Neuron (in vitro differentiated cells): ENCODE measurements around the gene ZNF729.
"Not testable (repeated sequence)": the region's sequence is repeated elsewhere in the genome, so short reads cannot be mapped to it uniquely, and the experiment has no call there.

Experiments
- H2AFZ ChIP-seq: one replicate; pipeline ENCODE4 v1.6.1; 2013; ENCODE audit warnings: low read depth, mild to moderate bottlenecking, inconsistent platforms, low read length, moderate library complexity
- H3K27me3 ChIP-seq: one replicate; pipeline ENCODE4 v1.6.1; 2013; ENCODE audit warnings: low read length; ENCODE audit not compliant: insufficient read depth
- H3K36me3 ChIP-seq: one replicate; pipeline ENCODE4 v1.6.1; 2013; ENCODE audit warnings: low read length; ENCODE audit not compliant: insufficient read depth
- H3K4me1 ChIP-seq: one replicate; pipeline ENCODE4 v1.6.1; 2013; ENCODE audit warnings: low read length; ENCODE audit not compliant: insufficient read depth
- H3K4me3 ChIP-seq: 2 replicates; pipeline ENCODE4 v1.5.1; 2013; ENCODE audit warnings: mild to moderate bottlenecking, low read length, moderate library complexity
- H3K9me3 ChIP-seq: one replicate; pipeline ENCODE4 v1.6.1; 2013; ENCODE audit warnings: low read length

The ZNF729 gene

DNA sequence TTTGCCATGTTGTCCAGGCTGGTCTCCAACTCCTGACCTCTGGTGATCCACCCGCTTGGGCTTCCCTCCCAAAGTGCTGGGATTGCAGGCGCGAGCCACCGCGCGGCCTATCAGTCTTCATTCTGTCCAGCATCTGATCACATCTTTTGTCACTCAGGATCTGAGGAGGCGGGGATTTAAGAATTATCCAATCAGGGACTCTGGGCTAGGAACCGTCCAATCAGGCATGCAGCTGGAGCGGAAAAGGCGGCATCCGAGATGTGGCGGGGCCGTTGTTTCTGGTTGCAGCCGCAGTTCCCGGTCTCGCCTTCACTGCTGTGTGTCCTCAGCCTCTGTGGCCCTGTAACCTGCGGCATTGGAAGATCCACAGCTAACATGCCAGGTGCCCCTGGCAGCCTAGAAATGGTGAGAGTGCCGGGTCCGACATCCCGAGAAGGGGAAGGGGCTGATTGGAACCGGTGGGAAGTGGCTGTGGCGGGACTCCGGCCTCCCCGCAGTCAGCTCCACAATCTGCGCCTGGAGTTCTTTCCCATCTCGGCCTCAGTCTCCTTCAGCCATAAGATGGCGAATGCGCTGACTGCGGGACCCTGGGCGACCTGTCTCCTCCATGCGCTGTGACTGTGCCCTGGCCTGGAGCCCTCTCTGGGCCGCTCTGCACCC is at the start of gene ZNF729:
Gene ZNF729 (plus strand): TSS at position 291 of the 660 bp plus-strand sequence. CDS start 85 bp downstream, at position 376.
- Histone ChIP-seq H3K27me3 (no peaks in the 10 kb centered on the region), H3K36me3 (no peaks in the 10 kb centered on the region), H2AFZ (no peak within 1 kb of the TSS), H3K4me1 (no peaks in the 10 kb centered on the region), H3K9me3 (peaks cover 2% of the 10 kb centered on the region), H3K4me3 (no peak within 1 kb of the TSS)

DNA sequence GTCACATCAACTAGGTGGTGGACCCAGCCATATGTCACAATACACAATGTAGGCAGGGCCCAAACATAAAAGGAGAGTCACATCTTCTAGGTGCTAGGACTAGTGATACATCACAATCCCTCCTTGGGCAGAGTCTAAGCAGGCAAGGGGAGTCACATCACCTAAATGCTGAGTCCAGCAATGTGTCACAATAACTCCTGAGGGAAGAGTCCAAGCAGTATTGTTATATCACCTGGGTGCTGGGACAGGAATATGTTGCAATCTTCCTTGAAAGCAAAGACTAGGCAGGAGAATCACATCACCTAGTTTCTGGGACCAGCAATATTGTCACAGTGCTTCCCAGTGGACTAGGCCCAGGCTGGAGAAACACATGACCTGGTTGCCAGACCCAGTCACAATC is 29.4 kb upstream of the ZNF729 start:
- H3K9me3 ChIP-seq: no peaks in the 10 kb centered on the region
- H2AFZ ChIP-seq: no peak overlapping the region
- no peaks in the 10 kb centered on the region for H3K27me3 ChIP-seq
- H3K36me3 ChIP-seq: no peaks in the 10 kb centered on the region
- H3K4me1 ChIP-seq: no peaks in the 10 kb centered on the region
- no peak overlapping the region for H3K4me3 ChIP-seq

DNA sequence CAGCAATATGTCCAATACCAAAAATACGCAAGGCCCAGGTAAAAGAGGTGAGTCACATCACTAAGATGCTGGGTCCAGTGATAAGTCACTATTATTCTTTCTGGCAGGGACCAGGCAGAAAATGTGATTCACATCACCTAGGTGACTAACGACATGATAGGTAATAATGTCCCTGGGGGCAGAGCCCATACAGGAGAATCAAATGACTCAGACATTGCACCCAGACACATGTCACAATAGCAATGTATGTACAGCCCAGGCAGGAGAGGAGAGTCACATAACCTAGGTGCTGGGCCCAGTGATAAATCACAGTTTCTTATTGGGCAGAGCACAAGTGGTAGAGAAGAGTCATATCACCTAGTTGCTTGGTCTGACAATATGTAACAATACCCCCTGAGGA is 28.9 kb upstream of the ZNF729 start:
- no peak overlapping the region for H3K4me3 ChIP-seq
- H3K27me3 ChIP-seq: no peaks in the 10 kb centered on the region
- no peaks in the 10 kb centered on the region for H3K36me3 ChIP-seq
- H3K4me1 ChIP-seq: no peaks in the 10 kb centered on the region
- no peak overlapping the region for H2AFZ ChIP-seq
- no peaks in the 10 kb centered on the region for H3K9me3 ChIP-seq

DNA sequence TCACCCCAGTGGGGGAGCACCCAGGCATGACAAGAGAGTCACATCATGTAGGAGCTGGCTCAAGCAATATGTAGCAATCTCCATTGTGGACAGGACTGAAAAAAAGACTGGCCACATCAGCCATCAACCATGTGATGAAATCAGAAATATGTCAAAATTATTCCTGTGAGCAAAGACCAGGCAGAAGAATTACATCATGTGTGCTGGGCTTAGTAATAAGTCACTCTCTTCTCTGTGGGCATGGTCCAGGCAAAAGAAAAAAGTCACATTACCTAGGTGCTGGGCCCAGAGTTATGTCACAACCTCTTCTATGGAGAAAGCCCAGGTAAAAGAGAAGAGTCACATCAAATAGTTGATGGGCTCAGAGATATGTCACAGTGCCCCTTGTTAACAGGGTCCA is 28.3 kb upstream of the ZNF729 start:
- Histone ChIP-seq H3K4me3 (no peak overlapping the region), H3K36me3 (no peaks in the 10 kb centered on the region), H3K27me3 (no peaks in the 10 kb centered on the region), H2AFZ (no peak overlapping the region), H3K9me3 (no peaks in the 10 kb centered on the region), H3K4me1 (no peaks in the 10 kb centered on the region)

DNA sequence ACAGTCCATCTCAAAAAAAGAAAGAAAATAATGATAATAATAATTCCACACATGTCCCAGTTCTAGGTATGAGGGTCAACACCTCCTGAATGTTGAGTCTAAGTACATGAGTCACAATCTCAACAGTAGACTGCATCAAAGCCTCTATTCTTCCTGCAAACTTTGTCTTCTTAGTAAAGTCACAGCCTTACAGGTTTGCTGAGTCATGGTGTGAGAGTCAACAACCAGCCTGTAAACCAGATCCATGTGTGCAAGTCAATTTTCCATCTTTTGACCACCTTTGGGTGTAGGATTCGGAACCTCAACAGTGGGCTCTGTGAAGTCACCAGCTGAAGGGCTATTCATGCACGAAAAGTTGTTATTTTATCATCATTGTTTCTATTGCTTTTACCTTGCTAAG is 25.7 kb upstream of the ZNF729 start:
- Histone ChIP-seq H3K27me3 (no peaks in the 10 kb centered on the region), H3K9me3 (no peaks in the 10 kb centered on the region)

GRCh38 chr19:22261596-22261995 is 24.6 kb upstream of the ZNF729 start:
- Histone ChIP-seq H3K36me3 (no peaks in the 10 kb centered on the region), H3K9me3 (no peaks in the 10 kb centered on the region), H3K4me3 (no peak overlapping the region), H3K27me3 (no peaks in the 10 kb centered on the region), H2AFZ (no peak overlapping the region), H3K4me1 (no peaks in the 10 kb centered on the region)

More for the DNA sequence above, 25.7 kb upstream of the ZNF729 start:
- Histone ChIP-seq H3K4me1 (no peaks in the 10 kb centered on the region), H3K4me3 (no peak overlapping the region), H3K36me3 (no peaks in the 10 kb centered on the region), H2AFZ (no peak overlapping the region)

DNA sequence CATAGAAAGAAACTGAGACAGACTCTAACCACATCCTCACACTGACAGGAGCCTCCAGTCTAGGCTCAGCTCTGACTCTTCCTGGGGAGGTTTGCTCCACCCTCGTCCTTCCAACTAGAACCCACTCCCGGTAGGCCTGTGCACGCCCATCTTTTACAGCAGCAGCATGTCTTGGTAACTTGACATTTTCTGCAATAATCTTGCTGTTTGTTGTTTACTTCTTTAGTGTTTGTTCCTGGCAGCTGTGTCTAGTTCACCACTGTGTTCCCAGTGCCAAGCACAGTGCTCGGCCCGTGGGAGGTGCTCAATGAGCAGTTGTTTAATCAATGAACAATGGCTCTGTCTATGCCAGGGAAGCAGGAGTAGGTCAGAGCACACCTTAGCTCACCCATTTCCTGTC is 23.1 kb upstream of the ZNF729 start:
- H3K4me3 ChIP-seq: no peak overlapping the region
- no peaks in the 10 kb centered on the region for H3K9me3 ChIP-seq
- no peak overlapping the region for H2AFZ ChIP-seq

GRCh38 chr19:22321554-22321953 is 35.3 kb downstream of the ZNF729 start:
- H3K9me3 ChIP-seq, H3K4me1 ChIP-seq, H3K36me3 ChIP-seq, H3K4me3 ChIP-seq, H2AFZ ChIP-seq, H3K27me3 ChIP-seq: not testable (repeated sequence)

More for the DNA sequence above, 23.1 kb upstream of the ZNF729 start:
- Histone ChIP-seq H3K4me1 (no peaks in the 10 kb centered on the region), H3K27me3 (no peaks in the 10 kb centered on the region), H3K36me3 (no peaks in the 10 kb centered on the region)

DNA sequence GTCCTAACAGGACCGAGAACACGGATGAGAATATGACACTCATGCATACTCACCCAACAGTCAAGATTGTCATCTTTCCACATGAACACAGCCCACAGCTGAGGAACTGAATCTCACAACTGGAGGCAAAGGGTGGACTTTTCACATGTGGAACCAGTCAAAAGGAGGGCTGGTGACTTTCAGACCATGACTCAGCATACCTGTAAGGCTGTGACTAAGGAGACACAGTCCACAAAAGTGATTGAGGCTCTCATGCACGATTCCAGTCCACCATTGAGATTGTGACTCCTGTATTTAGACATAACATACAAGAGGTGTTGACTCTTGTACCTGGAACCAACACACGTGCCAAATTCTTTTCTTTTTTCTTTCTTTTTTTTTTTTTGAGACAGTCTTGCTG is 40.0 kb downstream of the ZNF729 start:
- Histone ChIP-seq H3K9me3 (no peaks in the 10 kb centered on the region), H3K27me3 (no peaks in the 10 kb centered on the region), H3K4me1 (no peaks in the 10 kb centered on the region), H3K36me3 (no peaks in the 10 kb centered on the region), H2AFZ (no peak overlapping the region), H3K4me3 (no peak overlapping the region)

DNA sequence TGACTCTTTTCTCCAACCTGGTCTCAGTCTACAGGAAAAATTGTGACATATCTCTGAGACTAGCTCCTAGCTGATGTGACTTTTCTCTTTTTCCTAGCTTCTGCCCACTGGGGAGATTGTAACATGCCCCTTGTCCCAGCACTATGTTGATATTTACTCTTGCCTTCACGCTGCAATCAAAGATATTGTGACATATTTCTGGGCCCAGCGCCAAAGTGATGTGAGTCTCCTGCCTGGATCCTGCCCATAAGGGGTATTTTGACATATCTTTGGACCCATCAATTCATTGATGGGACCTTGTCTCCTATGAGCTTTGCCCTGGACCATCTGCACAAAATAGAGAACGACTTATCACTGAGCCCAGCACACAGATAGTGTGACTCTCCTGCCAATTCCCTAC is 41.1 kb downstream of the ZNF729 start:
- Histone ChIP-seq H3K4me3 (no peak overlapping the region), H3K9me3 (no peaks in the 10 kb centered on the region), H3K4me1 (no peaks in the 10 kb centered on the region), H2AFZ (no peak overlapping the region), H3K27me3 (no peaks in the 10 kb centered on the region), H3K36me3 (no peaks in the 10 kb centered on the region)

- Histone ChIP-seq H3K4me1 (no peaks in the 10 kb centered on the region), H3K27me3 (no peaks in the 10 kb centered on the region), H3K36me3 (no peaks in the 10 kb centered on the region), H3K4me3 (no peak overlapping the region), H3K9me3 (no peaks in the 10 kb centered on the region), H2AFZ (no peak overlapping the region)
These were observed 45.3 kb downstream of the ZNF729 start for GRCh38 chr19:22331521-22331920.

- no peaks in the 10 kb centered on the region for H3K27me3 ChIP-seq
- no peak overlapping the region for H2AFZ ChIP-seq
- no peaks in the 10 kb centered on the region for H3K9me3 ChIP-seq
- no peaks in the 10 kb centered on the region for H3K36me3 ChIP-seq
- no peaks in the 10 kb centered on the region for H3K4me1 ChIP-seq
- H3K4me3 ChIP-seq: no peak overlapping the region
These were observed 46.7 kb downstream of the ZNF729 start for GRCh38 chr19:22332924-22333323.

GRCh38 chr19:22335716-22336115 is 49.5 kb downstream of the ZNF729 start:
- H3K27me3 ChIP-seq: no peaks in the 10 kb centered on the region
- H2AFZ ChIP-seq: no peak overlapping the region
- H3K9me3 ChIP-seq: no peaks in the 10 kb centered on the region
- no peaks in the 10 kb centered on the region for H3K36me3 ChIP-seq
- H3K4me1 ChIP-seq: no peaks in the 10 kb centered on the region
- no peak overlapping the region for H3K4me3 ChIP-seq

DNA sequence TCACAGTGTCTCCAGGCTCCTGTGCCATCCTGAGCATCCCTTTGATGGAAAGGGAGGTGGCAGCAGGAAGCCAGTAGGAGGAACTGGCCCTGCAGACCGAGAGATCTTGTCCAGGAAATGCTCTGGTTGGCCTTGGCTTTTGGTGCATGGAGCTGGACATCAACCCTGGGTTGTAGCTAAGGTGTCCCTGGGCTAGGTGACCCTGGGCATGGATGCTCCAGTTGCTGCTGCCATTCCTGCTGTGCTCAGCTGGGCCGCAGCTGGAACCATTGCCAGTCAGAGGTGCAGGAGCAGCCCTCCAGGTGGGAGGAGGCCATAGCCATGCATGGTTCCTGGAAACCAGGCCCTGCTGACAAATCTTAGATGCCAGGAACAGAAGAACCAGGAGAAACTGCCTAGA is 68.4 kb downstream of the ZNF729 start:
- H3K27me3 ChIP-seq: no peaks in the 10 kb centered on the region
- H3K36me3 ChIP-seq: no peaks in the 10 kb centered on the region
- no peak overlapping the region for H2AFZ ChIP-seq
- no peaks in the 10 kb centered on the region for H3K4me1 ChIP-seq
- H3K9me3 ChIP-seq: no peaks in the 10 kb centered on the region
- no peak overlapping the region for H3K4me3 ChIP-seq
